Activated CD4-positive, alpha-beta T cell treated with anti-CD3 and anti-CD28 coated beads, Interleukin-2, amount 10 ng/mL, durations not matched to agents 7 days and 5 days (primary cell): ENCODE data around the gene LDHD. TPM values are rescaled to one million over a fixed set of nuclear protein-coding genes. Genes with fewer than 3 reads are reported as not detected.

Source experiments
- total RNA-seq, 2 experiments: library from RNA; stranded (reverse); gene quantifications; one replicate each; pipeline ENCODE4 v1.2.3, GENCODE V29; 2021

LDHD gene
- total RNA-seq, 2 experiments from 2014 or later: 0.20 TPM; not detected in 1

Other genes starting within 250 kb of the LDHD start
- 10 to 100 TPM; 65.8 TPM for gene WDR59, start 131.7 kb downstream of the LDHD start, total RNA-seq
- 10 to 100 TPM; 16.1 to 16.3 TPM for gene ZNRF1, start 117.8 kb downstream of the LDHD start, total RNA-seq
- 10 to 100 TPM; 11.4 to 13.1 TPM for gene ZFP1, start 31.7 kb upstream of the LDHD start, total RNA-seq
- not detected for gene CTRB2, start 90.4 kb upstream of the LDHD start, total RNA-seq
- not detected for gene CTRB1, start 102.2 kb upstream of the LDHD start, total RNA-seq
- gene BCAR1, start 134.8 kb upstream of the LDHD start, total RNA-seq: under 1 TPM in 1 of 2 experiments, not detected in 1; 0.04 TPM